Umbilical cord (tissue), 2 donors: Measurements from ENCODE around the gene PSKH1. TPM values are rescaled to one million over a fixed set of nuclear protein-coding genes. Genes with fewer than 3 reads are reported as not detected.

ENCODE experiments used
- DNase-seq: peaks from one replicate; pipeline ENCODE4 v3.0.0-alpha.2; 2015; ENCODE audit warnings: low spot score
- total RNA-seq: library from RNA; depleted of rRNA; stranded (reverse); fragments of >200 nt; gene quantifications from one replicate; pipeline ENCODE4 v1.2.3, GENCODE V29; 2014; ENCODE audit warnings: low replicate concordance; ENCODE audit not compliant: insufficient read depth

Gene PSKH1
- total RNA-seq, 1 donor from 2014 or later: 11.3 TPM

GRCh38 chr16:67940446-67941089, 47.5 kb downstream of the PSKH1 start:
- DNase-seq: no peak

GRCh38 chr16:67941469-67942199, 48.6 kb downstream of the PSKH1 start:
- no peak for DNase-seq

- peak; percentile 34 for DNase-seq
Measured at GRCh38 chr16:67942200-67942509, 49.1 kb downstream of the PSKH1 start.

GRCh38 chr16:67942510-67943255, 49.6 kb downstream of the PSKH1 start:
- DNase-seq: no peak

- DNase-seq: no peak
Measured at GRCh38 chr16:67943256-67943618, 50.2 kb downstream of the PSKH1 start.

- peak; percentile 24 for DNase-seq
Measured at GRCh38 chr16:67943619-67944504, 50.8 kb downstream of the PSKH1 start, which contains the start of gene LCAT. Gene LCAT, minus strand, starts transcription at chr16:67944120. Its CDS starts 19 bp downstream, at chr16:67944101.

GRCh38 chr16:67944690-67945391, 51.8 kb downstream of the PSKH1 start:
- no peak for DNase-seq

- DNase-seq: no peak
Measured at GRCh38 chr16:67945392-67945933, 52.4 kb downstream of the PSKH1 start.

GRCh38 chr16:67946128-67946569, 53.1 kb downstream of the PSKH1 start:
- no peak for DNase-seq

- DNase-seq: no peak
Measured at GRCh38 chr16:67946966-67947558, 54.0 kb downstream of the PSKH1 start.

- DNase-seq: no peak
Measured at GRCh38 chr16:67948015-67948414, 55.0 kb downstream of the PSKH1 start.

GRCh38 chr16:67949645-67950044, 56.6 kb downstream of the PSKH1 start:
- no peak for DNase-seq

- DNase-seq: no peak
Measured at GRCh38 chr16:67950335-67950843, 57.3 kb downstream of the PSKH1 start.

GRCh38 chr16:67951485-67951884, 58.4 kb downstream of the PSKH1 start:
- no peak for DNase-seq

- no peak for DNase-seq
Measured at GRCh38 chr16:67953641-67954375, 60.8 kb downstream of the PSKH1 start.

GRCh38 chr16:67954421-67955196, 61.6 kb downstream of the PSKH1 start:
- DNase-seq: no peak

- DNase-seq: no peak
Measured at GRCh38 chr16:67957622-67958021, 64.6 kb downstream of the PSKH1 start.

- DNase-seq: no peak
Measured at GRCh38 chr16:67959536-67960329, 66.7 kb downstream of the PSKH1 start.
